PC-3 (cell line): ENCODE measurements around the gene BRWD1.

ENCODE experiments used
- EZH2 ChIP-seq: fragments of 300-600 bp; sonication (generic); IDR thresholded peaks from one replicate; pipeline ENCODE4 v1.6.1; 2017; ENCODE audit warnings: antibody characterized with exemption, mild to moderate bottlenecking, low read length; ENCODE audit not compliant: unreplicated experiment
- TF ChIP-seq, protein P1 (sequence below): fragments of 300-600 bp; sonication (generic); conservative IDR thresholded peaks from 2 replicates; pipeline ENCODE4 v1.5.1; 2017; ENCODE audit warnings: antibody characterized with exemption, low read depth, mild to moderate bottlenecking, low read length

DNA sequence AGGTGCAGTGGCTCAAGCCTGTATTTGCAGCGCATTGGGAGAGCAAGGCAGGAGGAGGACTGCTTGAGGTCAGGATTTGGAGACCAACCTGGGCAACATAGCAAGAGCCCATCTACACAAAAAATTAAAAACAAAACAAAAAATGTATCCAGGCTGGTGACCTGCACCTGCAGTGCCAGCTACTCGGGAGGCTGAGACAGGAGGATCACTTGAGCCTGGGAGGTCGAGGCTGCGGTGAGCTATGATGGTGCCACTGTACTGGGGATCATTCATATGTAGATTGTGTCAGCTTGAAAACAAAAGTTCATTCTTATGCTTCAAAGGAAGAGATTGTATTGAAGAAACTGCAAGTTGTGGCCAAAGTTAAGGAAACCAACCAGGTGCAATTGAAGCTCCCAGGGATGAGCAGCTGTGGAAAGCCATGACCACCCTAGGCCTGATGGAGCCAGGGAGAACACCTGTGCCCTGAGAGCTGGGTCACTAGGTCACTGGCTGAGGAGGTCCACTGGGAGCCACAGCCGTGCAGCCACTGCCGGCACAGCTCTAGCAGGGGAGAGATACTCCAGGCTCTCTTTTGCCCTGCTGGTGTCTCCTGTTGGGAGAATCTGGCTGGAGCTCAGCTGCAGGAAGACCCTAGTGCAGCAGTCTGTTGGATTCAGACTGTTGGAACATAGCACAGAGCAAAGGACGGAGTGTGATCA, 13.3 kb upstream of the BRWD1 start:
- TF ChIP-seq, protein P1, sequence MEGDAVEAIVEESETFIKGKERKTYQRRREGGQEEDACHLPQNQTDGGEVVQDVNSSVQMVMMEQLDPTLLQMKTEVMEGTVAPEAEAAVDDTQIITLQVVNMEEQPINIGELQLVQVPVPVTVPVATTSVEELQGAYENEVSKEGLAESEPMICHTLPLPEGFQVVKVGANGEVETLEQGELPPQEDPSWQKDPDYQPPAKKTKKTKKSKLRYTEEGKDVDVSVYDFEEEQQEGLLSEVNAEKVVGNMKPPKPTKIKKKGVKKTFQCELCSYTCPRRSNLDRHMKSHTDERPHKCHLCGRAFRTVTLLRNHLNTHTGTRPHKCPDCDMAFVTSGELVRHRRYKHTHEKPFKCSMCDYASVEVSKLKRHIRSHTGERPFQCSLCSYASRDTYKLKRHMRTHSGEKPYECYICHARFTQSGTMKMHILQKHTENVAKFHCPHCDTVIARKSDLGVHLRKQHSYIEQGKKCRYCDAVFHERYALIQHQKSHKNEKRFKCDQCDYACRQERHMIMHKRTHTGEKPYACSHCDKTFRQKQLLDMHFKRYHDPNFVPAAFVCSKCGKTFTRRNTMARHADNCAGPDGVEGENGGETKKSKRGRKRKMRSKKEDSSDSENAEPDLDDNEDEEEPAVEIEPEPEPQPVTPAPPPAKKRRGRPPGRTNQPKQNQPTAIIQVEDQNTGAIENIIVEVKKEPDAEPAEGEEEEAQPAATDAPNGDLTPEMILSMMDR, result no peak
- TF ChIP-seq EZH2, result no peak
